Limb (tissue), 2 donors: ENCODE results near the gene GINS1.

ENCODE experiments used
- DNase-seq, 2 donors: peaks; one replicate each; pipeline ENCODE4 v3.0.0-alpha.2; 2016; ENCODE audit errors: extremely low spot score in 2 of 2

The GINS1 gene

GRCh38 chr20:25476106-25477013 is 68.9 kb downstream of the GINS1 start:
- peak in 1 of 2 donors; percentile 22 for DNase-seq

DNA sequence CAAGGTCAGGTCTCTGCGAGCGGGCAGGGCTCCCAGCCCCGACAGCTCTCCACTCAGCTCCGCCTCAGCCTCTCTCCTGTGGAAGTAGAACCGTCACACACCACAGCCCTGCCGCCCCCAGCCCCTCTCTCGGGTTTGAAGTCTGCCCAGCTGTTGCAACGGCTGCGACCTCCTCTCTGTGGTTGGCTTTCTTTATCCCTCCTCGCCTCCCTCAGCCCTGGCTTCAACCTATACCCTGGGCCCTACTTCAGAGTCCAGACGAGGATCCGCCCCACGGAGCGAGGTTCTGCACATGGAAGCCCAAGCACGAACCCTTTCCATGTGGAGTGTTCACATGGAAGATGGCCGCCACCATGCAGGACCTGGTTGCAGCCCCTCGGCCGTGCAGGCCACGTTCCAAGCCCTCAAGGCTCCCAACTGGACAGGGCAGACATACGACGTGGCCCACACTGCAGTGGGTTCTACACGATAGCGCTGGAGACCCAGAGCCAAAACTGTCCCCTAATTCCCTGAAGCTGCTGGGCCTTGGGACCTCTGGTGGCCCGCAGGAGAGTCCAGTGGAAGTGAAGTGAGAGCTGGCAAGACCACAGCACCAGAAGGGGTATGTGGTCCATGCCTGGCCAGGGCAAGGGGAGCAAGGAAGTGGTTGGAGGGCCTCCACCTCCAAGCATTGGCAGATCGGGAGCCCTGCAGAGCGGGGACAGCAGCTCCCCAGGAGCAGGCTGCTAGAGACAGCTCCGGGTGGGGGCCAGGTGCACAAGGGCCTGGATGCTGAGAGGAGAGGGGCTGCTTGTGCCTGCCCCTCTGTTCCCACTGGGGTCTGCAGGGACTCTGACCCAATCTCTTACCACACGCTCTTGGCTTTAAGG is 69.8 kb downstream of the GINS1 start:
- DNase-seq = peak in 1 of 2 donors; percentile 19

- DNase-seq = no peak
Observed at GRCh38 chr20:25478889-25479568, 71.6 kb downstream of the GINS1 start.

DNA sequence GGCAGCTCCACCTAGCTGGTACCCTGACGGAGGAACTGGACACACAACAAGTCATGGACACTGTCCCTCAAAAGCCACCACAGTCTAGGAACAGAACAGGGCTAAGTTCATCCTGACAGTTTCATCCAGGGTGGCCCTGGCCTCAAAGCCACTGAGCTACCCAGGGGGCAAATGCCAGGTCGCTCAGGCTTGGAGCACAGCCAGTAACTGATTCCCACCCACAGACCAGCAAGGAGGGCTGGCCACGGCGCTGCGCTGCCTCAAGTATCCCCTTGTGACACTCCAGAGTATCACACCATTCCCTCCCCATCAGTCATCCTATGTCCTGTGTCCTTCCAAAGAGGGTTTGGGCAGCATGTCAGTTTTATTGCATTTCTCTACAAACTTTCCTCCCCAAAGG is 72.2 kb downstream of the GINS1 start:
- no peak for DNase-seq

DNA sequence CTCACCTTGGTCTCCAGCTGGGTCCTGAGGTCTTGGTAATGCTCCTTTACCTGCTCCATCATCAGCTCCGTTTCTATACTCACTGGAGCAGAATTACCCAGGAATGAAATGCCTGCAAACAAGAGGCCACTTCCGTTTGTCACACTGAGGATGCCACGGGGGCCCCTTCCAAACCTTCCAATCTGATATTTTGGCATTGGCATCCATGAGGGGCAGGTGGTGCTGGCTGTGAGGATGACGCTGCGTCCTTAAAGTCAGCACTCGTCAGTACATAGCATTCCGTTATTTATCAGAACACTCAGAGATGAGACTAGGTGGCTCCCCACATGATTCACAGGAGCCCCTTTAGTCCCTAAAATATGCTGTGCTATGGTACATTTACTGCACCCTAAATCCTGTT is 72.7 kb downstream of the GINS1 start:
- no peak for DNase-seq

DNA sequence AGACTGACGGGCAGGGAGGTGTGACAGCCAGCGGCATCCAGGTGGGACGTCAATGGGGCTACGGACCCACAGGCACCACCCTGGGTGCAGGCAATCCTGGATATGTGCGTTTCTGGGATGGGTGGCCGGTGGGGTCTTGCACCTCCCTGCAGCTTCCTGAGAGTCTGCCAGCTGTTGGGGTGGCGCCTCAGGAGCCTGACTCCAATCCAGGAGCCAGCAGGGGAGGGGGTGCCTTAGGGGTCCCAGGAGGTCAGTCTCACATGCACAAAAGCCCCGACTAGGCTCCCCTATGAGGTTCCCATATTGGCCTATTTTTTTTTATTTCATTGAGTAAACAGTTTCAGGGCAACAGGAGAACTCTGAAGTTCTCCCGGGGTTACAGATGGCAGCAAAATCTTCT is 73.3 kb downstream of the GINS1 start:
- no peak for DNase-seq

GRCh38 chr20:25481235-25481917 is 73.9 kb downstream of the GINS1 start:
- DNase-seq = no peak

DNA sequence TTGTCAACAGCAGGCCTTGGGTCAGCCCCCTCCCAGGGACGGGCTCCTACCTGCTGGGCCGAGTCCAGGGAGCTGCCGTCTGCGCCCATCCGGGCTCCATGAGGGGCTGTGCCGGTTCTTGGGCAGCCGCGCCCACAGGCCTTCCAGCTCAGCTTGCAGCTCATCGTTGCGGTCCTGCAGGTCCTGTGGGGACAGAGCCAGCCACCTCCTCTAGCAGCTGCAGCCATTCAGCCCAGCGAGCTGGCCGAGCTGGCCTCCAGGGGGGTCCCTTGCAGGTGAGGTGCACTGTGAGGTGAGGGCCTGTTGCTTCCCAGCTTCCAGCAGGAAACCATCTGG is 74.4 kb downstream of the GINS1 start:
- DNase-seq = peak in 1 of 2 donors; percentile 21

DNA sequence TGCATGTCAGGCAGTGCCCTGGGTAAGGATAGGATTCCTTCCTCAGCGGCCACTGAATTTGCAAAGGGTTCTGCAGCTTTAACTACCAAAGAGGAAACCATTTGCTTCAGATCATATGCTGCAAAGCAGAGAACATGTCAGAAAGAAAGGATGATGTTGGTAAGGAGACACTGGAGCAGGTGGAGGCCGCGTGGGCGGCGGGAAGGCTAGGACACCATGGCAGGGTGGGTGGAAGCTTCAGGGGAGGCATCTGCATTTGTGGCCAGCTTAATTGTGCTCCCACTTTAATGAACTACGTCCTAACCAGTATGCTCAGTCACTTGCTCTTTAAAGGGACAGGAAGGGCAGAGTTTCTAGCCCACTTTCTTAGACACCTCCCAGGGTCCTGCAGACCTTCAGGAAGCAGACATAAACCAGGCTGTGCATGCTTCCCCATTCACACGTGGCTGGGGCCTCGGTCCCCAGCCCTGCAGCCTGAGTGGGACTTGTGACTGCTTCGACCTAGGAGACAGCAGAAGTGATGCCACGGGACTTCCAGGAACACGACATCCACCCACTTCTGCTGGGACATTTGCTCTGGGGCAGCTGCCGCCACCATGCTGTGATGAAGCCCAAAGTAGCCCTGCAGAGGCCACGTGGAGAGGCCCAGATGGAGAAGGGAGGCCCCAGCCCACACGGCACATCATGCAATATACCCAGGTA is 76.1 kb downstream of the GINS1 start:
- DNase-seq = no peak

- no peak for DNase-seq
Observed at GRCh38 chr20:25484224-25484846, 76.9 kb downstream of the GINS1 start.

GRCh38 chr20:25484911-25485511 is 77.5 kb downstream of the GINS1 start:
- no peak for DNase-seq

- no peak for DNase-seq
Observed at GRCh38 chr20:25485872-25486271, 78.4 kb downstream of the GINS1 start.

DNA sequence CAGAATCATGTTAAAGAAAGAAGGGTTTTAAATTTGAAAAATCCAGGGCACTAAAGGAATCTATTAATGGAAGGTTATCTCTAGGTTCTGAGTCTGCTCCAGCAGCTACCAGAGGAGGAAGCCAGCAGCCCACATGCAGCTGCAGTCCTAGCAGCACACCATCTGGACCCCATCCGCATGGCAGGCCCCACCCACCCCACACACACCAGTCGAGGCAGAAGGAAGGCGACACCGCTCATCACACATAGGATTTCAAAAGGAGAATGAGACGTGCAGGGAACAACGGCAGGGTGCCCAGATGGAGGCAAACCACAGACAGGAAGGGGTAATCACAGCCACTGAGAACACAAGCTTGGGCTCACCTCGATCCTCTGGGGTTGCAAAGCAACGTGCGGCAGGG is 78.9 kb downstream of the GINS1 start:
- no peak for DNase-seq

DNA sequence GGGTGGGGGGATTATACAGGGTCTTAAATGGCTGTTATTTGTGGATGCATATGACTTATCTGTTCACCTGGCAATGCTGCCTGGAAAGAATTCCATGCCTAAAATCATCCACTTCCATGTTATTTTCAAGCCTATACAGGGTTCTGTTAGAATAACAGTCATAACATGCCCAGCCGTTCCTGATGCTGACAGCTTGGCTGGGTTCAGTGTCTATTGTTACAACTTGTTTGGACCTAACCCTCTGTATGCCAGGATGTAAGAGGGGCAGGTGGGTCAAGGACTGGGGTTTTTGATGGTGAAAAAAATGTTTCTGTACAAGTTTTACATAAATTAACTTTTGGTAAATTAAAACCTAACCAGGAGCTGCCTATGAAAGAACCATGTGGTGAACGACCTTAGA is 79.8 kb downstream of the GINS1 start:
- DNase-seq = no peak

DNA sequence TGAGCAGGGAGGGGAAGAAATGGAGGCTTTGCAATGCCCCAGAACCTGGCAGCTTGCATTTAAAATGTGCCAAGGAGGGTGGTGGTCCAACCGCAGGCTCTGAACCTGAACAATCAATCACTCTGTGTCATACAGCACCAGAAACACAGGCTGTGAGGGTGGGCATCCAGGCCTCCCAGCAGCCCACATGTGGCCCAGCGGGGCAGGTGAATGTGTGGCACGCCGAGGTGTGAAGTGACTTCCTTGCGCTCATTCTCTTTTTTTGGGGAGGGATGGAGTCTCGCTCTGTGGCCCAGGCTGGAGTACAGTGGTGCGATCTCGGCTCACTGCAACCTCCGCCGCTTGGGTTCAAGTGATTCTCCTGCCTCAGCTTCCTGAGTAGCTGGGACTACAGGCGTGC is 80.5 kb downstream of the GINS1 start:
- DNase-seq = no peak

DNA sequence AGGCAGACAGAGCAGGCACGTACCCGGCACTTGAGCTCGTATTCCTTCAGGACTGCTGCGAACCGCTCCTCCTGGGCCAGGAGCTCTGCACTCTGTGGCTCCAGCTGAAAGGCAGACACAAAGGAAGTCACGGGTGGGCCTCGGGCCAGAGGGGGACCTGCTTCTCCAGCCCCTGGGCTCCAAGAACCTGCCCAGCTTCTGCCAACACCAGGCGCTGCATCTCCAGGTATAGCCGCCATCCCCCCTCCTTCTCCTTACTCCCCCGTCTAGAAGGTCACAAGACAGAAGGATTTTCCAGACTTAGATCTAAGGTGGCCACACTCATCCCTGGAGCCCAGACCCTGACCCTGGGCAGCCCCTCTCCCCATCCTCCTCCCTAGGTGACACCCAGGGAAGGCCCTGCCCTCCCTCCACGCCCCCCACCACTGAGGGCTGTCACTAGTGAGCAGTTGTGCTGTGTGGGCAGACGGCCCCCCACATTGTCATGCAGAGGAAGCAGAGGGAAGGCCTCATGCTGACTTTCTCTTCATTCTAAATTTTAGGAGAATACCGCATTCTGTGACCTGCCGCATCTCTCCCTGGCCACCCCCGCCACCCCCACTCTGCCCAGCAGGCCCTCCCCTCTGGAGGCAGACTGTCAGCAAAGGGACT is 81.9 kb downstream of the GINS1 start:
- DNase-seq = no peak

- DNase-seq = no peak
Observed at GRCh38 chr20:25490656-25491445, 83.4 kb downstream of the GINS1 start.

DNA sequence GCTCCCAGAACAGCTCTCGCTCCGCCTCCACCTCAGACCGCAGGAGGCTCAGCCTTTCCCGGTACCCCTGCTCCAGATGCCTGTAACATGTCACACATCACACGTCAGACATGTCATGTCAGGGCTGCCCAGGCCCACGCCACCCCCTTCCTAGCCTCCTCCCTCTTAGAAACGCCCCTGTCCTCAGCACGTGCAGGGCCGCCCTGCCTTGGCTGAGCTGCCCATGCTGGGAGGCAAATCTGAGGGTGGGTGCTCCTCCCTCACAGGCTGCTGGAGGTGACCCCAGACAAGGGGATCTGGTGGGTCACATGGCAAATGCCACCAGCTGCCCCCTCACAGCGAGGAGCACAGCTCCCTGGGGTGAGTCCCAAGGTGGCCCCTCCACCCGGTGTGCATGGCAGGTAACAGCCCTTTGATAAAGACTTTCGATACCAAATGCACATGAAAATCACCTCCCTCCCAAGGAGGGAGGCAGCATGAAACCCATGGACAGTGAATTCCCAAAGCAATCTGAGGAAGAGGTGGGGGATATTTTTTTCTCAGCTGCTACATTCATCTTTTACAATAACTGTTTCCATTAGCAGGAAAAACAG is 84.1 kb downstream of the GINS1 start:
- no peak for DNase-seq
